GM23248 (cell line): ENCODE data around the gene ZBP1. TPM values are rescaled to one million over a fixed set of nuclear protein-coding genes. Genes with fewer than 3 reads are reported as not detected.
A peak's percentile ranks its signal among the peaks of the same experiment; 100 is the strongest.

Experiments
- DNase-seq: peaks from one replicate; pipeline ENCODE4 v3.0.0-alpha.2; 2015
- H2AFZ ChIP-seq: fragments of 200-600 bp; sonication (generic); 2 replicates; pipeline ENCODE4 v1.6.1; 2016; ENCODE audit warnings: antibody characterized with exemption
- H3F3A ChIP-seq: fragments of 200-600 bp; sonication (generic); 2 replicates; pipeline ENCODE4 v1.6.1; 2016; ENCODE audit warnings: mild to moderate bottlenecking, antibody characterized with exemption, mixed run types; ENCODE audit not compliant: insufficient read depth
- H3K27ac ChIP-seq: fragments of 200-600 bp; sonication (generic); 2 replicates; pipeline ENCODE4 v1.5.1; 2016; ENCODE audit warnings: mild to moderate bottlenecking
- H3K27me3 ChIP-seq: fragments of 200-600 bp; sonication (generic); replicated peaks from 2 replicates; pipeline ENCODE4 v1.6.1; 2016; ENCODE audit warnings: mild to moderate bottlenecking; ENCODE audit not compliant: insufficient read depth
- H3K36me3 ChIP-seq: fragments of 200-600 bp; sonication (generic); 2 replicates; pipeline ENCODE4 v1.6.1; 2016; ENCODE audit warnings: low read depth, mild to moderate bottlenecking
- H3K4me1 ChIP-seq: fragments of 200-600 bp; sonication (generic); 2 replicates; pipeline ENCODE4 v1.6.1; 2016; ENCODE audit warnings: mild to moderate bottlenecking; ENCODE audit not compliant: insufficient read depth
- H3K4me2 ChIP-seq: fragments of 200-600 bp; sonication (generic); one replicate; pipeline ENCODE4 v1.6.1; 2016; ENCODE audit warnings: mild to moderate bottlenecking; ENCODE audit not compliant: unreplicated experiment
- H3K4me3 ChIP-seq: fragments of 200-600 bp; sonication (generic); 2 replicates; pipeline ENCODE4 v1.5.1; 2016; ENCODE audit warnings: mild to moderate bottlenecking
- H3K79me2 ChIP-seq: fragments of 200-600 bp; sonication (generic); 2 replicates; pipeline ENCODE4 v1.6.1; 2016; ENCODE audit warnings: mild to moderate bottlenecking; ENCODE audit not compliant: insufficient read depth
- H3K9ac ChIP-seq: fragments of 200-600 bp; sonication (generic); 2 replicates; pipeline ENCODE4 v1.6.1; 2016; ENCODE audit warnings: mild to moderate bottlenecking
- H3K9me2 ChIP-seq: fragments of 200-600 bp; sonication (generic); 2 replicates; pipeline ENCODE4 v1.6.1; 2016; ENCODE audit warnings: mixed run types, mild to moderate bottlenecking, moderate library complexity; ENCODE audit not compliant: insufficient read depth
- H3K9me3 ChIP-seq: fragments of 200-600 bp; sonication (generic); one replicate; pipeline ENCODE4 v1.6.1; 2017; ENCODE audit warnings: low read depth
- H4K20me1 ChIP-seq: fragments of 200-600 bp; sonication (generic); 2 replicates; pipeline ENCODE4 v1.6.0; 2016; ENCODE audit not compliant: insufficient read depth
- EZH2 ChIP-seq: fragments of 200-600 bp; sonication (generic); IDR thresholded peaks from 2 replicates; pipeline ENCODE4 v1.6.1; 2018; ENCODE audit warnings: antibody characterized with exemption, mild to moderate bottlenecking; ENCODE audit not compliant: insufficient read depth, poor library complexity, severe bottlenecking
- EZH2phosphoT487 ChIP-seq: fragments of 200-600 bp; sonication (generic); IDR thresholded peaks from 2 replicates; pipeline ENCODE4 v1.6.1; 2018; ENCODE audit warnings: antibody characterized with exemption, moderate library complexity, mild to moderate bottlenecking, low read depth; ENCODE audit not compliant: insufficient read depth
- WGBS, 2 experiments: methylation state at CpG; one replicate each; pipeline ENCODE4 v1.1.6; 2015 to 2017; ENCODE audit warnings: low lambda C conversion rate in 2 of 2, low coverage in 1 of 2; ENCODE audit errors: missing lambda C conversion rate in 2 of 2; 5-methylcytosine and 5-hydroxymethylcytosine counted together
- in situ Hi-C: fragments of 300-500 bp; cut with MboI; formaldehyde crosslinking; loops from 2 replicates; pipeline ENCODE4 v1.15.0; 2020
- polyA plus RNA-seq: library from polyadenylated mRNA; unstranded; fragments of >200 nt; fragmentation: Nextera tagmentation; extraction: Ambion mirVana; gene quantifications from 2 replicates; pipeline ENCODE4 v1.2.1, GENCODE V29; 2016
- total RNA-seq: library from RNA; depleted of rRNA; stranded (reverse); fragments of >200 nt; shearing (Covaris generic); gene quantifications from 2 replicates; pipeline ENCODE4 v1.2.3, GENCODE V29; 2014

The ZBP1 gene
- total and polyA plus RNA-seq, 2 experiments from 2014 or later = not detected

DNA sequence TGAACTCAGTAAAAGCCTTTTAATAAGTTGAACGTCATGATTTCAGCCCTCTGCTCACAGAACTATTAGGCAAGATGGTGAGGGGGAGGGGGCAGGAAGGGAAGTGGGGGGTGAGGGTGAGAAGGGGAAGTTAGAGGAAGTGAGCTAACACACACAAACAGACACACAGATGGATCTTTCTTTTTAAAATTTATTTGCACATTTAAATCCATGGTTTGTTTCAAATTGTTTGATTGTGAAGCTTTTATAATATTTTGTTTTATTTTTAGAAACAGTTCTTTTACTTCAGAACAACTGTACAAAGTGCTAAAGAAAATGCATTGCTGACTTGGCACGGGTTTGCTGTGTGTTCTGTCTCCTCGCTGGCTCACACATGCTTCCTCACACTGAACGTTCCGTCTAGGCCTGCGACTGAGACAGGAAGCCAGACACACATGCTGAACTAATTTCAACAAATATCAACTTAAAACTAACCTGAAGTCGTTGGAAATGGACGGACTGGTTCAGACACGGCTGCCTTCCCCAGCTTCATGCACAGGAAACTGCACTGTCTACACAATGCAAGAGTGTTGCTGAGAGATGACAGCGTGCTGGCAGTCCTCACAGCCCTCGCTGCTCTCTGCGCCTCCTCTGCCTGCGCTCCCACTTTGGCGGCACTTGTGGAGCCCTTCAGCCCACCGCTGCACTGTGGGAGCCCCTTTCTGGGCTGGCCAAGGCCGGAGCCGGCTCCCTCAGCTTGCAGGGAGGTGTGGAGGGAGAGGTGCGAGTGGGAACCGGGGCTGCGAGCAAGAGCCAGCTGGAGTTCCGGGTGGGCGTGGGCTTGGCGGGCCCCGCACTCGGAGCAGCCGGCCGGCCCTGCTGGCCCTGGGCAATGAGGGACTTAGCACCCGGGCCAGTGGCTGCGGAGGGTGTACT, 8.1 kb upstream of the ZBP1 start:
- Histone ChIP-seq H3K4me3 (0 out of 2 replicates have a peak overlapping the region, but pooled peaks have one; percentile 11), H3K79me2 (no peaks in the 10 kb centered on the region), H3F3A (no peaks in the 10 kb centered on the region), H3K4me1 (peaks cover 12% of the 10 kb centered on the region), H3K9me2 (no peaks in the 10 kb centered on the region), H3K27me3 (no peaks in the 10 kb centered on the region), H3K36me3 (no peaks in the 10 kb centered on the region), H3K9ac (peak overlapping the region; percentile 36), H3K9me3 (no peaks in the 10 kb centered on the region), H4K20me1 (no peaks in the 10 kb centered on the region), H3K4me2 (peak overlapping the region; percentile 72), H2AFZ (peak overlapping the region; percentile 89), H3K27ac (peak overlapping the region; percentile 44)
- TF ChIP-seq EZH2 (no peak), EZH2phosphoT487 (no peak)
- in situ Hi-C loops = no loop called here
- DNase-seq = peak; percentile 69
- 8 to 17% methylated on average over 19 to 28 of the region's 29 CpGs for WGBS, 2 experiments

DNA sequence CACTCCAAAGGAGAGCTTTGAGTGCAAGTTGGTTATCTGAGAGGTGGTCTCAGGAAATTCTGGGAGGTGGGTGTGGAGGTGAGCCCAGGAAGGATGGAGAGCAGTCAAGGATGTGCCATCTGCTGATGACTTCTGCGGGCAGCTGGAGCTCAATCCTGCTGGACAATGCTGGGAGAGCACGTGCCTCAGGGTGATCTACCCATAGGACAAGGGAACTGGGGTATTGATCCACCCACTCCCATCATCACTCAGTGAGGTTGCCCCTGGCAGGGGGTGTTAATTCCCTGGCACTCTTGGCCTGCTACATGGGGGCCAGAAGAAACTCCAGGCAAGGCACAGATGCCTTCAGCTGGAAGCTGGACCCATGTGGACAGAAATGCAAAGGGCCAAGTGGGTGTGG, 7.1 kb upstream of the ZBP1 start:
- Histone ChIP-seq H2AFZ (peak overlapping the region; percentile 89), H3K9me2 (no peaks in the 10 kb centered on the region), H3K36me3 (no peaks in the 10 kb centered on the region), H3K27ac (no peak overlapping the region), H3K4me3 (no peak overlapping the region), H3K4me1 (peaks cover 18% of the 10 kb centered on the region), H3K79me2 (no peaks in the 10 kb centered on the region), H3K4me2 (no peak overlapping the region), H3F3A (no peaks in the 10 kb centered on the region), H4K20me1 (no peaks in the 10 kb centered on the region), H3K27me3 (no peaks in the 10 kb centered on the region), H3K9ac (no peak overlapping the region), H3K9me3 (no peaks in the 10 kb centered on the region)
- WGBS, 2 experiments = 89 to 98% methylated on average over 2 of the region's 2 CpGs
- no peak for TF ChIP-seq EZH2phosphoT487
- TF ChIP-seq EZH2 = no peak
- in situ Hi-C loops = no loop called here
- DNase-seq = no peak

DNA sequence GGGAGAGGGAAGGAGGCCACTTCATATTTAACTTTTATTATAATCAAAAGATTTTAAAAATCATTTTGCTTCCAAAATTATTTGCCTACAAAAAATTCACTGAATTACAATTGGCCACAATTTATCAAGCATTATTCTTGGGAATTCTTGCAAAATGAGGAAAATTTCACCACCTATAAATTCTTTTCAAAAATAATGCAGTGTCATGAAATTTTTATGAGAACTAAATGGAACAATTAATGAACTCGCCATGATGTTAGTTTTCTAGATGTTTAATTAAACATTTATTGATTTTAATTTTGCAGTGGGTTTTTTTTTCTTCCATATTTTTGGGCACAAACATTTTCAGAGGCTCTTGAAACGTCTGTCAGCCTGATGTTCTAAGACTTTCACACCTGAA, 5.8 kb upstream of the ZBP1 start:
- H3K27ac ChIP-seq = no peak overlapping the region
- H3K4me1 ChIP-seq = peaks cover 18% of the 10 kb centered on the region
- no peak for DNase-seq
- TF ChIP-seq EZH2phosphoT487 = no peak
- no peak for TF ChIP-seq EZH2
- H3K9ac ChIP-seq = no peak overlapping the region
- no peak overlapping the region for H3K4me2 ChIP-seq
- in situ Hi-C loops = no loop called here
- no peaks in the 10 kb centered on the region for H4K20me1 ChIP-seq
- no peak overlapping the region for H3K4me3 ChIP-seq
- H3F3A ChIP-seq = no peaks in the 10 kb centered on the region
- no peak overlapping the region for H2AFZ ChIP-seq
- H3K27me3 ChIP-seq = no peaks in the 10 kb centered on the region
- WGBS, 2 experiments = 70 to 83% methylated on average over 2 of the region's 2 CpGs
- H3K36me3 ChIP-seq = no peaks in the 10 kb centered on the region
- H3K9me3 ChIP-seq = no peaks in the 10 kb centered on the region
- no peaks in the 10 kb centered on the region for H3K9me2 ChIP-seq
- no peaks in the 10 kb centered on the region for H3K79me2 ChIP-seq

DNA sequence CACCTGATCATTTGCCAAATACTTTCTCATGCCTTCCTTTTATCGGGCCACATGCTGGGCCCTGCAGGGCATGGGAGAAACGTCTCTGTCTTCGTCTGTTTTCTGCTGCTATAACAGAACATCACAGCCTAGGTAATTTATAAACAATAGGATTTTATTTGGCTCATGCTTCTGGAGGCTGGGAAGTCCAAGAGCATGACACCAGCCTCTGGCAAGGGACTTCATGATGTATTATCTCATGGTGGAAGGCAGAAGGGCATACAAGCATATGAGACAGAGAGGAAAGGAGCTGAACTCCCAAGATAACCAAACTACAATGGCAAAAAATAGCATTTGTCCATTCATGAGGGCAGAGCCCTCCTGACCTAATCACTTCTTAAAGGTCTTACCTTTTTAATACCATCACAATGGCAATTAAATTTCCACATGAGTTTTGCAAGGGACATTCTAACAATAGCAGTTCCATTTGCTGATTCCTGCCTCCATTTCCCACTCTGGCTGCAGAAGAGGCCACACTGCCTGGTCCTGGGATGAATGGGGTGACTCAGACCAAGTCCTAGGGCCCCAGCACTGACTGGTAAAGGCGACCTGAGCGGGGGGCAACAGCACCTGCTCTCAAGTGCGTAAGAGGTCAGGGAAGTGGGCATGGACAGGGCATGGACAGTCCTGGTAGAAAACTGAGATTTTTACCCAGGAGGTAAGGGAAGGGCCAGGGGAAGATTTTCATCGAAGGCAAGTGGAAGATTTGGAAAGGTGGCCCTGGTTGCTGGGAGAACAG, 5.1 kb upstream of the ZBP1 start:
- H3K4me2 ChIP-seq = no peak overlapping the region
- H3K79me2 ChIP-seq = no peaks in the 10 kb centered on the region
- H4K20me1 ChIP-seq = no peaks in the 10 kb centered on the region
- no peaks in the 10 kb centered on the region for H3K27me3 ChIP-seq
- H3K4me1 ChIP-seq = peaks cover 18% of the 10 kb centered on the region
- no peak overlapping the region for H3K9ac ChIP-seq
- TF ChIP-seq EZH2 (no peak), EZH2phosphoT487 (no peak)
- H3K27ac ChIP-seq = no peak overlapping the region
- WGBS, 2 experiments = 74 to 76% methylated on average over 7 of the region's 7 CpGs
- no peak overlapping the region for H3K4me3 ChIP-seq
- no peak overlapping the region for H2AFZ ChIP-seq
- no peaks in the 10 kb centered on the region for H3K9me2 ChIP-seq
- H3K9me3 ChIP-seq = no peaks in the 10 kb centered on the region
- H3K36me3 ChIP-seq = no peaks in the 10 kb centered on the region
- DNase-seq = no peak
- in situ Hi-C loops = no loop called here
- no peaks in the 10 kb centered on the region for H3F3A ChIP-seq
